Ammon's horn (tissue), 1 donor: ENCODE results near the gene WNK2.

ENCODE experiments used
- DNase-seq: peaks from one replicate; pipeline ENCODE4 v3.0.0-alpha.2; 2016; ENCODE audit warnings: low spot score

Gene WNK2

DNA sequence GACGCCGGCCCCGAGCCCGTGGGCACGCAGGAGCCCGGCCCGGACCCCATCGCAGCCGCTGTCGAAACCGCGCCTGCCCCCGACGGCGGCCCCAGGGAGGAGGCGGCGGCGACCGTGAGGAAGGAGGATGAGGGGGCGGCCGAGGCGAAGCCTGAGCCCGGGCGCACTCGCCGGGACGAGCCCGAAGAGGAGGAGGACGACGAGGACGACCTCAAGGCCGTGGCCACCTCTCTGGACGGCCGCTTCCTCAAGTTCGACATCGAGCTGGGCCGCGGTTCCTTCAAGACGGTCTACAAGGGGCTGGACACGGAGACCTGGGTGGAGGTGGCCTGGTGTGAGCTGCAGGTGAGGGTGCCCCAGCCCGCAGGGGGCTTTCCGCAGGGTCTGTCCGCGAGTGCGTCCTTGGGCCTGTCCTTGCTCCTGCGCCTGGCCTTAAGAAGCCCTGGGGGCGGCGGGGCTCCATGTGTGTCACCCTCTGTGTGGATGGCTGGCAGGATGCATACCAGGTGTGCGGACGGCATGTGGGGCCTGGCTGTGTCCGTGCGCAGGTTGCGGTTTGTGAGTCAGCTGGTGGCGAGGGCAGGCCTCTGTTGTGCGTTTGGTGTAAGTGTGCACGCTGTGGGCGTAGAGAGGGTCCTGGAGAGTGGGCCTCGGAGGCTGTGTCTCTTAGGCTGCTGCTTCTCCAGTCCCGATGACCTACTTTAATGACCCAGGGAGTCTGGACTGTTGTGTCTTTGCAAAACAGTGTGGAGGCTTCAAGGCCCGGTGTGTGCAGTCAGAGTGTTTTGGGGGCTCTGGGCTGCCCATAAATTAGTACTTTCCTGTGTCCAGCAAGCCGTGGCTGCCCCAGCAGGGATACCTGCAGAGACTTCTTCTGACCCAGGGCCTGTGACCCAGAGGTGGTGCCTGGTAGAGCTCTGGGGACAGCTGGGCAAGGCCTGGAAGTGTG, 1.6 kb downstream of the WNK2 start:
- DNase-seq: no peak

DNA sequence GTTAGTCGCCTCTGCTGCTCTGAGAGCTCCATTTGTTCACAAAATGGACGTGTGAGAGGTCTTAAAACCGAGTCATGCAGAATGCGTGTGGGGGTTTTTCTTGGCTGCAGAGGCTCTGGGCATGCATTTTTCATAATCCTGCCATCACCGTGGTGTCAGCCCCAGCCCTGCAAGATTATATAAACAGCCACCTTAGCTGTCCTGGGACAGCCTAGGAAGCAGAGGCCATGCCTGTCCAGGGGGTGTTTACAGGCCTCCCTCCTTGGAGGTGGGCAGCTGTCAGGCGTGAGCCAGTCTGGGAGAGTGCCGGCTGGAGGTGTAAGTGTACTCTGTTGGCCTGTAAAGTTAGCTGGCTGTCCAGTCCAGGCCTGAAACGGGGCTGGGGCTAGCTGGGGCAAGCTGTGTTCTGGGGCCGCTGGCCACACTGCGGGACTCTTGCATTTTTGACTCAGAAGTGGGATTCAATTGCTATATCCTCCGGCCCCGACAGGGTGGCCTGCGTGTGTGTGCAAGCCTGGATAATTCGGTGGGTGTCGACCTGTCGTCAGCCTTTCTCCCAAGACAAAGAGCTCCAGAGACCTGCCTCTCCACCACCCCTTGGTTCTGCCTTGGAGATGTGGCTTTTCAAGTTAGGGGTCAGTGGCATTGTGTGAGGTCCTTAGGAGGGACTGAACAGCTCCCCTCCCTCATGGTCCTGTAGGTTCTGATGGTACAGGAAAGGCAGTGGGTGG, 2.4 kb downstream of the WNK2 start:
- DNase-seq: no peak

DNA sequence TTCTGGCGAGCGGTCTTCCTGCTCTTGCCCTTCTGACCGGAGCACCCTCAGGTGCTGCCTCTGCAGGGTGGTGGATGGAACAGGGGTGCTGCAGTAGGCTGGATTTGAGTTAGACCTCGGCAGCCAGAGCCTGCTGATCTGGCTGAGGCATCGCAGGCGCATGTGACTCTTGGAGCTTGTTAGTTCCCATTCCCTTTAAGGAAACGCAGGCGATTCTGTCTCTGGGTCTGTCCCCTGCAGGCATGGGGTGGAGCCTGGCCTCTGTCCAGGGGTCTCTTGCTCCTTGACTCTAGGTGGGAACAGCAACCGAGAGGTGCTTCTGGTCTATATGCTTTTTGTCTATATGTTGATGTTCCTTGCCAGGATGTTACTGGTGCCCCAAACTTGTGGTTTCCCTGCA, 3.1 kb downstream of the WNK2 start:
- no peak for DNase-seq

DNA sequence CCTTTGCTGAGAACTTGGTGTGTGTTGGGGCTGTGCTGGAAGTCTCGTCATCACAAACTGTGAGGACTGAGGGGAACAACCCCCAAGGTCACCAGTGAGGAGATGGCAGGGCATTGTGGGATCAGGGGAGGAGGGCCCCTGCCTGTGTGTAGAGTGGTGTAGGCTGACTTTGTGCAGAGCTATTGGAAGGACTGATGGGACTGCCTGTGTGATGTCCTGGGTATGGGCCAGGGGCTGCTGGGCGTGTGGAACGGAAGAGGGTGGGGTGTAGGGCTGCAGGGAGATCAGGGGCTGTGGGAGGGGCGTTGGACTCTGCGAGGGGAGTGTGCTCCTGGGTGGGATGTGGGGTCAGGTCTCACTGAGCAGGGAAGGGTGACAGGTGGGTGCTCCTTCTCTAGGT, 3.6 kb downstream of the WNK2 start:
- no peak for DNase-seq

DNA sequence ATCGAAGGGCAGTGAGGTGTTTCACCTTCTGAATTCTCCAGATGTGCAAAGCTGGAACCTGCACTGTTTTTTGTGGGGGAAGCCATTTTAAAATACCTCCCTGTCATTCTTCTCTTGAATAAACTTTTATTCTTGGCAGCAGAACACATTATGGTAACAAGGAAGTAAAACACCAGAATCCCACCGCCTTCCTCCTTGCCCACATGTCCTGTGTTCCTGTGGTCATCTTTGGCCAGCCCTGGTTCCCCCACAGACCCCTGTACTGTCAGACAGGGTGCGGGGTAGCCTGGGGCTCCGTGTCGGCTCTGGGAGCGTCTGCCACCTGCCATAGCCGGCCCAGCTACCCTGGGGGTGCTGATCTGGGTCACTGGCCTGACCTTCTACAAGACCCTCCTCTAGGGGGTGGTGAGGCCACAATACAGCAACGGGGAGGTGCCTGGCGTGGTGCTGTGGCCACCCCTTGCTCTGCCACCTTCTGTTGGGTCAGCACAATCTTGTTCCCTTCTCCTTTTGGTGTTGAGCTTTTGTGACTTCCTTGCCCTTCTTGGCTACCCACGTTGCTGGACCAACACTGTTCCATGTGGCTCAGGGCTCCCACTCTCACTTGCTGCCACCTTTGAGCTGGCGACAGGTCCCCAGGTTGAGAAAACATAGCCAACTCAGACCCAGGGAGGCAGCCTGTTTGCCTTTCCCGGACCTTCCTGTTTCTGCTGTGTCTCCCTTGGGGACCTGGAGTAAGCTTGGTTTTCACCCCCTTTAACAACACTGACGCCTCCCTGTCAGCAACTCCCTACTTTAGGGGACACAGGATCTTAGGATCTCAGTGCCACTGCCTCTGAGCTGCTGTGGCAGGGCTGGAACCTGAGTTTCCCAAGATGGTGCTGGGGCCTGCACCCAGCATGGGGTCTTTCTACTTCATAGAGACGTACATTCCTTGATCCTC, 4.8 kb downstream of the WNK2 start:
- no peak for DNase-seq

DNA sequence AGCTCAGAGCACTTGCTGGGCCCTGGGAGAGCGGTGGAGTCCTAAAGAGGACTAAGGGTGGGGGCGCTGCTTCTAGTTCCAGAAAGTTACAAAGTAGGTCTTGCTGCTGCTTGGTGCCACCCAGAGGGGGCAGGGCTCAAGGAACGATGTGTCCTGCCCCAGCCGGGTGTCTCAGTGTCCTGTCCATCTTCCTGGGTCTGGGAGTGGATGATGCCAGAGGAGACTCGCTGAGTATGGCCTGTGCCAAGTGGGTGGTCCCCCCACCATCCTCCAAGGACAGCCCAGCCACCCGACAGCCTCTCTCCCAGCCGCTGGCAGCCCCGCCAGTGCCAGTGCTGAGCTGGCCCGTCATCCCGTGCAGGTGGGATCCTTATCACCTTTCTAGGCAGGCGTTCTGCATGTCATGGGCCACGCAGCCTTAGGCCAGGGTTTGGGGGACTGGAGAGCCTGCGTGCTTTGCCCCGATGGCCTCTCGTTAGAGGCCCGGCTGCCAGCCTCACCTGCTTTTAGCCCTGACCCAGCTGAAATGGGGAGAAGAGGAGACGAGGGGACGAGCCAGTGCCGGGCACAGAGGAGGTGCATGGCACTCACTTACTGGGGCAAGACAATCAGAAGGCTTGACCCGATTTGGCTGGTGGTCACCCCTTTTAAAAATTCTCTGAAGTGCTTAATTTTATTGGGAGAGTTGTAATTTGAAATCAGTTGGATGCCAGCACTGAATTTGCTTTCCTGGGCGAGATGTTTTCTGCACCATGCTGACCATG, 5.6 kb downstream of the WNK2 start:
- DNase-seq: no peak

DNA sequence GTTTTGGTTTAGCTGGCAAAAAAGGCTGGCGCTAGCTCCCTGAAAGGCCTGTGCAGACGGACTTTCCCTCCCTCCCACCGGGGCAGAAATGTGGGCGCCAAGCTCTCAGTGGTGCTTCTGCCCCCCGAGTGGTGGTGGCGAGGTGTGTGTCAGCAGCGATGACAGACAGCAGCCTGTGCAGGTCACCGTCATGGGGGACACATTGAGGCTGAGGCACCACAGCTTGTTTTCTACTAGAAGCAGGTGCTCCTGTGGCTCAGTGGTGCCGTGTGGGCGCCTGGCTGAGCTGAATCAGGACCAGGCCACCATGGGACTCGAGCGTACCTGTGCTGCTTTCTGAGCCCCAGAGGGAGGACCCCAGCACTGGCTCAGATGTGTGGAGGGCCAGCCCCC, 6.2 kb downstream of the WNK2 start:
- DNase-seq: no peak

DNA sequence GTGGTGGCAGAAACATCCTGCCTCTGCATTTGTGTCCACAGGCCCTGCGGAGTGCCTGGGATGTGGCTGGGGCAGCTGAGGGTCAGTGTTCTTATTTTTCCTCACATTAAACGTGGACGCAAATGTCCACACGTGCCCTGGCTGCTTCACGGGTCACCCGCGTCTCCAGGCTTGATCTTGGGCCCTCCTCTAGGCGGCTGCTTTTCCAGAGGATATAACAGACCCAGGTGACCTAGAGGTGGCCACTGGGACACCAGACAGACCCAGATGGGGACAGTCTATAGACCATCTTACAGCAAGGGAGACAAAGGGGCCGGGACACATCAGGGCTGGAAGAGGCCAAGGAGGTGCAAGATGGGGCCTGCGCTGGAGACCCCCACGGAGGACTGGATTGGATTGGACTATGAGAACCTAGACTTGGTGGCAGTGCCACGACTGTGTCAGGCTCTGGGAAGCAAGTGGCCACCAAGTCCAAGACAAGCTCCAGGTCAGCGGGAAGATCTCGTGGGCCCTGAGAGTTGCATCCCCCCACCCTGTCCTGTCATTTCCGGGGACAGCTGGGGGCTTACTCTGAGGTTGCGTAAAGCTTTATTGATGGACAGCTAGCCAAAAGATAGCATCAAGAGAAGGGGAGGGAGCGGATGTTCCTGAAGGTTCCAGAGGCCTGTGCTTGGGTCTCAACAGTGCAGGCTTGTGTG, 6.9 kb downstream of the WNK2 start:
- no peak for DNase-seq

DNA sequence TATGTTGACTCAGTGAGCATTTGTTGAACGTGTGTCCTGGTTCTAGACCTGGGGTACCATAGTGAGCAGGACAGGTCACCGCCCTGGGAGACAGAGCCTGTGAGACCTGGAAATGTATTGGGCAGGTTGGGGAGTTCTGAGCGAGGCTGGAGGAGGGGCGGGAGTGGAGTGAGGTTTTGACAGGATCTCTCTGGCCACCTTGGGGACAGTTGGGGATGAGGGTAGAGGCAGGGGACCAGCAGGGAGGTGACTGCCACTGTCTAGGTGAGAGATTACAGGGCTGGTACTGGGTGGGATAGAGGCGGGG, 7.4 kb downstream of the WNK2 start:
- no peak for DNase-seq

DNA sequence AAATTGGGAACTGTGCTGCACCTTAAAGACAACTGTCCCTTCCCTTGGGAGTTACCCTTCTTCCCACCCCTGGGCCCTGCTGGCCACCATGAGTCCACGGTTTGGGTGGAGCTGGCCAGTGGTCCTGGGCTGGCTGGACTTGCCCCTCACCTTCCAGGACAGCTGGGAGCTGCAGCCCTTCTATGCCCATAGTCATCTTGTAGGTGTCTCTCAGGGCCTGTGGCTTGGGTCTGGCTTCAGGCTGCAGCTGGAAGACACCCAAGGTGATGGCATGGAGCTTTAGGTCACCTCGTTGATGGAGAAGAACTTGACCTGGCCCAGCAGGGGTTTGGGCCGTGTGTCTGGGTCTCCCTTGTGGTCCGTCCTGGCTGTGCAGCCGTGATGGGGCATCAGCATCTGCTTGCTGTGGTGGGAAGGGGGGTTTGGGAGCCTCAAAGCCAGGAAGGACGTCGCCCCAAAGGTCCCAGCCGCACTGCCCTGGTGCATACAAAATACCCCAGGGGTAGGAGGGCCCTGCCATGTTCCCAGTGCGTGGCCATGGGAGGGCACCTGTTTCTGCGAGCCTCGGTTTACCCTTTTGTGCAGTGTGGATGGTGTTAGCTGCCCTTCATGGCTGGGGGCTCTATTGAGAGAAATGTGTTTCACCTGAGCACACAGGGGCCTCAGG, 8.9 kb downstream of the WNK2 start:
- DNase-seq: no peak

DNA sequence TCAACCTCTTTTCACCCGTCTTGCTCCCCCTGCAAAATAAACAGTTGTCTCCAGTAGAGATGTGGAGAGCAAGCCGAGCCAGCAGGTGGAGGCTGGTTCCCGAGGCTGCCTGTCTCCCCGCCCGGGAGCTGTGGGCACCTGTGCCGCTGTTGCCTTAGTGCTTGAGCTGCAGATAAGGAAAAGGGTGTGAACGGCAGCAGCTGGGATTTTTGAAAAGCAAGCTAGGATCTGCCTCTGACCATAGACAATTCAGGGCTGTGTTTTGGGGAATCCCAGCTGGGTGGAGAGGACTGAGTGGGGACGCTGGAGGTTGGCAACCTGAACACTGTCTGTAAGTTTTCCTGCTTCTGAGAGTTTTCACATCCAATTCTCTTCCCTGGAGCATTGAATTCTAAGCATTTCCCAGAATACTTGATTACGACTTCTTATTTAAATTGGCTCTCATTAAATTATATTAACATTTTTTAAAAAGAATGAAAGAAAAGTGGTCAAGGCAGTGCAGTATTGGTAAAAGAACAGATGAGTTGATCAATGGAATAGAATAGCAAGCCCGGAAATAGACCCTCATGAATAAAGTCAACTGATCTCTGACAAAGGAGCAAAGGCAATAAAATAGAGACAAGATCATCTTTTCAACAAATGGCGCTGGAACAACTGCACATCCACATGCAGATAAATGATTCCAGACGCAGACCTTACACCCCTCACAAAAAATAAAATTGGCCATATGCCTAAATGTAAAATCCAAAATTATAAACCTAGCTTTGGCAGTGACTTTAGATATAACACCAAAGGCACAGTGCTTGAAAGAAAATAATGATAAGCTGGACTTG, 9.7 kb downstream of the WNK2 start:
- no peak for DNase-seq

DNA sequence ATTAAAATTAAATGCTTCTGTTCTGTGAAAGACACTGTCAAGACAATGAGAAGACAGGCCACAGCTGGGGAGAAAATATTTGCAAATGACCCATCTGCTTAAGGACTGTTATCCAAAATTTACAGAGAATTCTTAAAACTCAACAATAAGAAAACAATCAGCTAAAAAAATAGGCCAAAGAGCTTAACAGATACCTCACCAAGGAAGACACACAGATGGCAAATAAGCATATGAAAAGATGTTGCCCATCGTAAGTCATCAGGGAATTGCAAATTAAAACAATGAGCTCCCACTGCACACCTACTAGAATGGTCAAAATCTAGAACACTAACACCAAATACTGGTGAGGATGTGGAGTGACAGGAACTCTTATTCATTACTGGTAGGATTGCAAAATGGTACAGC, 10.3 kb downstream of the WNK2 start:
- no peak for DNase-seq

DNA sequence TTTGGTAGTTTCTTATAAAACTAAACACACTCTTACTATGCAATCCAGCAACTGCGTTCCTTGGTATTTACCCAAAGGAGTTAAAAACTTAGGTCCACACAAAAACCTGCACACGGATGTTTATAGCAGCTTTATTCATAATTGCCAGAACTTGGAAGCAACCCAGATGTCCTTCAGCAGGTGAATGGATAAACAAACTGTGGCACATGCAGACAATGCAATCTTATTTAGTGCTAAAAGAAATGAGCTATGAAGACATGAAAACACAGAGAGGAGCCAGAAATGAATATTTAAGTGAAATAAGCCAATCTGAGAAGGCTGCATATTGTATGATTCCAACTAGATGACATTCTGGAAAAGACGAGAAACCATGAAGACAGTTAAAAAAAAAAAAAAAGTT, 10.7 kb downstream of the WNK2 start:
- DNase-seq: no peak

DNA sequence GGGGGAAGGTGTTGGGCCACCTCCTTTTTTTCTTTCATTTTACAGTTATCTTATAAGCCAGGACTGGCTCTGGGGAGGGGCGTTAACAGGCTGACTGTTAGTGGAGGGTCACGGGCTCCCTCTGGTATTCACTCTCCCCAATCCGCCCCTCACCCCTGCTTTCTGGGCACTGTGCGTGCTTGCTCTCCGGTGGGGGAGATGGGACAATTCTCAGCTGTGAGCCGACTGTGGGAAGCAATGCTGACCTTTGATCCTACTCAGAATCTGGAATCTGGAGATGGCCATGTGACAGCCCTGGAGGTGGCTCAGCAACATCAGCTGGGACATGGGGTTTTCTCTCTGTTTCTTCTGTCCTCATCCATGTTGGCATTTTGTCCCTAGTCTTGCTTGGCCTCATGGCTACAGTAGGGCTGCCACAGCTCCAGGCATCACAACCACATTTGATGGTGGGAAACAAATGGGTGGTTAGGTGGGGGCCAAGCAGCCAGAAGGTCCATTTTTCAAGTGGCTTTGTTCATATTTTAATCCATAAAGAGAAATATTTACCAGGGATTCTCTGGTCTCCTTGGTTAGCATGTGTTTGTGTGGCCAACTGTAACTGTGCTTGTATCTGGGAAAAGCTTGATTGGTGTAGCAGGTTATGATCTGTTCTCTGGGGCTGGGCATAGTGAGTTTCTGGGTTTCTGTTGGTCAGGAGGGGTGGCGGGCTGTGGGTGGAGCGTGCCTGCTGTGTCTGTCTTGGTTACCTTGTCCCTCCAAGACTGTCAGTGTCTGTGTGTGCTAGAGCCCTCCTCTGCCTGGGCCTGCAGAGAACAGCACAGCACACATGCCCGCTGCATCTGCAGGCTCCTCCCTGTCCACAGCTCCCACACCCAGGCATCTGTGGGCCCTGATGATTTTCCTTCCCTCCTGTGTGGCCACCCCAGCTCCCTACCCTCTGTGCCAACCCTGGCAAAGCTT, 12.4 kb downstream of the WNK2 start:
- DNase-seq: no peak

DNA sequence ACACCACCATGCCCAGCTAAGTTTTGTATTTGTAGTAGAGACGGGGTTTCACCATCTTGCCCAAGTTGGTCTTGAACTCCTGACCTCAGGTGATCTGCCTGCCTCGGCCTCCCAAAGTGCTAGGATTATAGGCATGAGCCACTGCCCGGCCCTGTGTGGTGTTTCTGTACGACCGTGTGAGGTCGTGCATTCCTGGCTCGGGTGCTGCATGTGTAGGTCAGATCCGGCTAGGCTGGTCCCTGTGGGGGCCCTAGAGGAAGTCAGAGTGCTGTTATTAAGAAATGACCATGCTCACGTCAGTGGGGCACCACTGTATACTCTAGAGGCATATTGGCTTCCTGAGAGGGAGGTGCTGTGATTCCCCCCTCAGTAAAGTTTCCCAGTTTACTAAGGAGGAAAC, 13.7 kb downstream of the WNK2 start:
- DNase-seq: no peak

DNA sequence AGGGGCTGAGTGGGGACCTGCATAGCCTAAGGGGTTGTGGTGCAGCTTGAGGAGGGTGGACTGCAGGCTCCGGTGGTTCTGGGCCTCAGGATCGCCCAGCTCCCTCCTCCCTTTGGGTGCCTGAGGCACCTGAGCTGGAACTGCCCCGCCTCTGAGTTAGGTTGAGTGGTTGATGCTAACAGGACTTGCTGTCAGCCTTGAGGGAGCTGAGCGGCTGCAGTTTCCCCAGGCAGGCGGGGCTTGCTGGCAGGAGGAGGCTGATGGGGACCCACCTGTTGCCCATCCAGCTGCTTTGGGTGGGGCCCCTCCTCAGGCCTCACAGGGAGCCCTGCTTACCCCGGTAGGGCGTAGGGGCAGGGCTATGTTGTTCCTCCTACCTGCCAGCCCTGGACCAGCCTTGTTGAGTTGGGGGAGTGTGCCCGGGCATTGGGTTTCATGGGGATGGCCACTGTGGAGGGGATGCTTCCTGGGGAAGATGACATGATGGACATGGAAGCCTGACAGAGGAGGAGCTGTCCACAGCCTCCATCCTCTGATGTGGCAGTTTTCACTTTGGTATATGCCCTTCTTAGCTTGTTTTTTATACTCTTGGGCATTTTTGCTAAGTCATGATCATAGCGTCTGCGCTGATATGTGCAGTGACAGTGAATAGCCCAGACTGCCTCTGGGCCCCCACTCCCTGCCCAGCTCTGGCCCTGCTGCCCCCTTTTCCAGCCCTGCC, 14.3 kb downstream of the WNK2 start:
- no peak for DNase-seq

DNA sequence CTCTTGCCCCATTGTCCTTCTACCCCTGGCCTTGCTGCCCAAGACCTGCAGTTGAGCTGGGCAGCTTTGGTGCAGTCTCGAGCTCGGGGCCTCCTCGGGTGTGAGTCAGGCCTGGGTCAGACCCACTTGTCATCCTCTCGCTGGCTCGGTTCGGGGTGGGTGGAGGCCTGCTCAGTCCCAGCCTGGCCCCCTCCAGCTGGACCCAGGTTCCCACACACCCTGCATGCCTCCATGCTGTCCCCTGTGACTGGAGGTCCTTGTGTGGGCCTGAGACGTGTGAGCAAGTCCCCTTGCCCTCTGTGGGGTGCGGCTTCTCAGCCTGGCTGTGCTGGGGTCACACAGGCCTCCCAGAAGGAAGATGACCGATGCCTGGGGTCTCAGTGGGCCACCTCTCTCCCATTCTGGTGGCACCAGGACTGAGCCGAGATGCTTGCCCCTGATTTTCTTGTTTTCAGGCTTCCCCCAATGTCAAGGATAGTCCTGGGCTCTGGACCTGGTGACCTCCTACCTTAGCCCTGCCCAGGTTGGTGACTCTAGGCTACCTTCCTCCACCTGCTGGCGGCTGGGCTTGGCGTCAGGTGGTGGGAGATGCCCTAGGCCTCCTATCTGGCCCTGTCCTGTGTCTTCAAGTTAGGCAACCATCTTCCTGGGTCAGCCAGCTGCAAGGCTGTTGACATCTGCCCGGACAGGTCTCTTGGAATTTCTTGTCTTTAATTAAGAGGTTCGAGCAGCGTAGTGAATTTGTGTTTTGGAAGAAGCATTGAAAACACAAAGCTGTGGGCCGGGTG, 15.1 kb downstream of the WNK2 start:
- no peak for DNase-seq
